Heart left ventricle (tissue), 13 donors: Measurements from ENCODE around the gene ARF1.

Experiments used
- CTCF ChIP-seq, 12 donors: fragments of 200-600 bp; sonication (generic) in 4 of 12; IDR thresholded peaks; one replicate each; pipeline versions ENCODE4 v1.5.0 to v1.8.0; 2018 to 2022; ENCODE audit warnings: antibody characterized with exemption in 12 of 12, mild to moderate bottlenecking in 5 of 12
- POLR2A ChIP-seq, 2 donors: fragments of 450-650 bp; IDR thresholded peaks; one replicate each; pipeline ENCODE4 v1.6.1; 2017; ENCODE audit warnings: antibody characterized with exemption in 2 of 2, mild to moderate bottlenecking in 2 of 2, moderate library complexity in 2 of 2
- donor health status: ischemic (EF 13 %, LVEDD 7.1; RV severe dilation, severe dysfunction).
- donor health status: DM: no; HTN: yes; CAD: no.
- donor health status: DM: no; HTN: no; CAD: no.
- donor health status: ischemic (EF 25% LVEDD 6.9; RV normal size, moderate dysfunction).
- donor health status: ischemic (EF 25% LVEDD 5.7; RV mildly dilated, moderate dysfunction).
- donor health status: ischemic (EF 35%, LVEDD 5.7; RV mildly dilated, moderate dysfunction).
- donor health status: nonischemic (EF 11% LVEDD 7.7; RV severe dilation, severe dysfunction).
- donor health status: DM: yes; HTN: yes; CAD: no.
- donor health status: PGD.
- donor health status: ischemic (EF 29% LVEDD 5.4; RV normal size, mild dysfunction).
- donor health status: nonischemic (EF 23%, LVEDD 6.1; RV moderate dilation, normal function).

- TF ChIP-seq CTCF (IDR thresholded peaks at IDR 0.05) (no peak), POLR2A (IDR thresholded peaks at IDR 0.05) (no peak)
Measured at GRCh38 chr1:228085287-228085951, 2.9 kb downstream of the ARF1 start.
